ENCODE data around the gene TMEM92. TPM values are rescaled to one million over a fixed set of nuclear protein-coding genes. Genes with fewer than 3 reads are reported as not detected.

Gene TMEM92
- total RNA-seq, 2 experiments from 2014 or later, result not detected

DNA sequence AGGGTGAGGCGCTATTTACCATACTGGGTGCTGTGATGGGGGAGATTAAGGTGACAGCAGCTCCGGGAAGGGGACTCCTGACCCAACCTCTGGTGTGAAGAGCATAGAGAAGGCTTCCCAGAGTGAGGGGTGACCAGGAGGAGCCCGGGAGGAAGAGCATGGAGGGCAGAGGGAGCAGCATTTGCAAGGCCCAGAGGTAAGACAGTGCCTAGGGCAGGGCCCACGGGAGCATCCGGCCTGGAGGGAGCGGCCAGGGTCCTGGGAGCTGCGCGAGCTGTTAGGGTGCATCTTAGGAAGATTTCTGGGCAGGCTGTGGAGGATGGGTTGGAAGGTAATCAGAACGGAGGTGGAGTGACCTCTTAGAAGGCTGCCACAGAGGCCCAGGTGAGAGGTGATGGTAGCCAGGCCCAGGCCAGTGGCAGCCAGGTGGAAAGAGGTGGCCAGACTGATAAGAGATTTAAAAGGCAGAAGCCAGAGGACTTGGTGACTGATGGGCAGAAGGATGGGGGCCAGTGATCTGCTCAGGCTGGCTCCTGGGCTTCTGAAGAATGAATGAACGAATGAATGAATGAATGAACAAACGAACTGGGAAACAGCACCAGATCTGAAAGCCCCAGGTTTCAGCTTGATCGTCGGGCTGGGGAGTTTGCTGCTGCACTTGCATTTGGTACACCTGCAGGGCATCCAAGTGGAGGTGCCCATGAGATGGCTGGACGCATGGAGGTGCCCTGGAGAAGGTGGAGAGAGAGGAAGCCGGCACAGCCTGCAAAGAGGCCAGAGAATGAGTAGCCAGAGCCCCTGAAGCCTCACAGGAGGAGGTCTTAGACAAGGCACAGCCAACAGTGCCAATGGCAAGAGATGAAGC is 13.0 kb upstream of the TMEM92 start:
- Mint-ChIP-seq H3K27me3 (no peaks in the 10 kb centered on the region), H3K4me3 (no peak overlapping the region), H3K9me3 (no peaks in the 10 kb centered on the region), H3K4me1 (ENCODE audit: low read depth) (no peaks in the 10 kb centered on the region), H3K36me3 (ENCODE audit: low read depth) (no peaks in the 10 kb centered on the region), H3K27ac (no peak overlapping the region)
- TF ChIP-seq, protein P1, sequence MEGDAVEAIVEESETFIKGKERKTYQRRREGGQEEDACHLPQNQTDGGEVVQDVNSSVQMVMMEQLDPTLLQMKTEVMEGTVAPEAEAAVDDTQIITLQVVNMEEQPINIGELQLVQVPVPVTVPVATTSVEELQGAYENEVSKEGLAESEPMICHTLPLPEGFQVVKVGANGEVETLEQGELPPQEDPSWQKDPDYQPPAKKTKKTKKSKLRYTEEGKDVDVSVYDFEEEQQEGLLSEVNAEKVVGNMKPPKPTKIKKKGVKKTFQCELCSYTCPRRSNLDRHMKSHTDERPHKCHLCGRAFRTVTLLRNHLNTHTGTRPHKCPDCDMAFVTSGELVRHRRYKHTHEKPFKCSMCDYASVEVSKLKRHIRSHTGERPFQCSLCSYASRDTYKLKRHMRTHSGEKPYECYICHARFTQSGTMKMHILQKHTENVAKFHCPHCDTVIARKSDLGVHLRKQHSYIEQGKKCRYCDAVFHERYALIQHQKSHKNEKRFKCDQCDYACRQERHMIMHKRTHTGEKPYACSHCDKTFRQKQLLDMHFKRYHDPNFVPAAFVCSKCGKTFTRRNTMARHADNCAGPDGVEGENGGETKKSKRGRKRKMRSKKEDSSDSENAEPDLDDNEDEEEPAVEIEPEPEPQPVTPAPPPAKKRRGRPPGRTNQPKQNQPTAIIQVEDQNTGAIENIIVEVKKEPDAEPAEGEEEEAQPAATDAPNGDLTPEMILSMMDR (IDR thresholded peaks at IDR 0.05), result no peak
- ChIA-PET POLR2A (no interaction called here), CTCF (interaction anchor here (1.4 kb wide), 1 partner anchor 29 kb away, joined by 3 read pairs; no protein-coding TSS in a partner anchor)
- intact Hi-C loops (cut with micrococcal nuclease), result no loop called here
- DNase-seq (no peak), ATAC-seq (no peak)

GRCh38 chr17:50262001-50262794 is 12.1 kb upstream of the TMEM92 start:
- Mint-ChIP-seq H3K27me3 (no peaks in the 10 kb centered on the region), H3K4me3 (no peak overlapping the region), H3K27ac (no peak overlapping the region), H3K4me1 (ENCODE audit: low read depth) (no peaks in the 10 kb centered on the region), H3K36me3 (ENCODE audit: low read depth) (no peaks in the 10 kb centered on the region), H3K9me3 (no peaks in the 10 kb centered on the region)
- ChIA-PET POLR2A (interaction anchor here (0.8 kb wide), 1 partner anchor 102 kb away, joined by 3 read pairs; no protein-coding TSS in a partner anchor), CTCF (interaction anchor here (0.6 to 1.4 kb wide), 3 partner anchors 28 to 62 kb away, joined by 3 to 5 read pairs (median 4); no protein-coding TSS in a partner anchor)
- no peak for ATAC-seq
- TF ChIP-seq, protein P1 (IDR thresholded peaks at IDR 0.05), result no peak
- intact Hi-C loops (cut with micrococcal nuclease), result no loop called here
- DNase-seq, result no peak

DNA sequence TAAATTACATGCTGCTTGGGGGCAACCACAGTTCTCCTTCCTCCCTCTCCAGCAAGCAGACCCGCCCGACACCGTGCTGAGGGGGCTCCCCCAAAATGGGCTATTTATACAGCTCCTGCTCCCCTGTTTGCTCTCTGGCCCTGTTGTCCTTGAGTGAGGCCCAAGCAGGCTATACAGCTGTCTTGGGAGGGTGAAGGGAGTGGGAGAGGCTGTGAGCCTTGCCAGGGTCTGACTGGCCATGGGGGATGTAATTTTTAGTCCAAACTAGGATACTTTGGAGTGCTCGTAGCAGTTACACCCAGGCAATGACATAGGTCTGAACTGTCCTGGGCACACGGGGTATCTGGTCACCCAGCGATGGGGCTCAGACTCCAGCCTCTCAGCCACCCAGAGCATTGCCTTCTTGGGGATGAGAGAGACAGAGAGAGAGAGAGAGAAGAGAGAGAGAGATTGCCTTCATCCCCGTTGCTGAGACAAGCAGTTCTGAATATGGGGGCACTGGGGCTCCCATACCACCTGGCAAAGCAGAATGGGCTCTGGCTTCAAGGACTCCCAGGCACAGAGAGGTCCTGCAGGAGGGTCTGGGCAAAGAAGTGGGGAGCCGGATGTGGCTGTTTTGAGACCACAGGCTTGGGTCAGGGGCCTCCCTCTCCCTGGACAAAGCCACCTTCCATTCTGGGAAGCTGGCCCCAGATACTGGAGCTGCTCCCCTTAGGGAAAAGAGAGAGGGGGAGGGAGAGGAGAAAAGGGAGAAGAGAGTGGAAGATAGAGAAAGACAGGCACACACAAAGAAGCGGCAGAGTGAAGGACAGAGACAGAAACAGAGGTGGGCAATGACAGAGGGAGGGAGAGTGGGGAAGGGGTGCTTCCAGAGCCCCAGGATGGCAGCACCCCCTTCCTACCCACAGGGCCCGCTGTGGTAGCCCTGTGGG is 10.7 kb upstream of the TMEM92 start:
- TF ChIP-seq, protein P1 (IDR thresholded peaks at IDR 0.05), result no peak
- H3K36me3 Mint-ChIP-seq (ENCODE audit: low read depth), result no peaks in the 10 kb centered on the region
- no peaks in the 10 kb centered on the region for H3K9me3 Mint-ChIP-seq
- intact Hi-C loops (cut with micrococcal nuclease), result no loop called here
- no peaks in the 10 kb centered on the region for H3K4me1 Mint-ChIP-seq (ENCODE audit: low read depth)
- ATAC-seq (no peak), DNase-seq (no peak)
- no peak overlapping the region for H3K27ac Mint-ChIP-seq
- ChIA-PET POLR2A (no interaction called here), CTCF (interaction anchor here (1.4 kb wide), 1 partner anchor 64 kb away, joined by 5 read pairs; no protein-coding TSS in a partner anchor)
- no peak overlapping the region for H3K4me3 Mint-ChIP-seq
- H3K27me3 Mint-ChIP-seq, result no peaks in the 10 kb centered on the region

DNA sequence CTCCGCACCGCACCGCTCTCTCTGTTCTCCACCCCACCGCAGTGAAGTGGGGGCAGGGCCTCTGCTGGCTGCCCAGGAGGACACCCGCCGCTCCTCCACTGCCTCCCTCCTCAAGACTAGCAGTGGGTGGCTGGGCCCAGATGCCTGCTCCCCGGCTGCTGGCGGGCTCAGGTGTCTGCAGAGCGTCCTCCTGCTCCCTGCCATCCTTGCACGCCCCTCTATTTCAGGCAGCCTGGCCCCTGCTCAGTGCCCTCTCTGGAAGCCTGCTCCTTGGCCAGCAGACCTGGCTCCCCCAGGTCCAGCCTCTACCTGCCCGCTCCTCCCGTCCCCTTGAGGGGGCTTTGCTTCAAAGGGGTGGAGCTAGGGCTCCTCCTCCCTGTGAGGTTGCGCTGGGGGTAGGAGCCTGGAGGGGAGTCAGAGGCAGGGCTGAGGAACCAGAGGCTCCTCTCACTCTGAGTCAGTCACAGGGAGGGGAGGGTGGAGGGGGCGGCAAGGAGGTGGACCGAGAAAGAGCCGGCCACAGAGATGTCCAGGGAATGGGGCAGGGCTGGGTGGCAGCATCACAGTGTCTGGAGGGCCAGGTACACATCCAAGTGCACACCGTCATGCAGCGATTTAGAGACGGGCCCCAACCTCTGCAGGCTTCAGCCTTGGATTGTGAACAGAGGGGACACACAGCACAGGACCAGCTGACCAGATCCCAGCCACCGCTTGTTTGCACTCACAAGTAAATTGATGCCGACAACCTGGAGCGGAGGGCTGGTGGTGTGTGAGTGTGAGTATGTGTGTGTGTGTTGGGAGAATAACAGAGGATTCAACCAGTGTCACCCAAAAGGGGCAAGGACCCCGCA is 9.8 kb upstream of the TMEM92 start:
- POLR2A ChIA-PET, result interaction anchor here (1.5 kb wide), 1 partner anchor 63 kb away, joined by 4 read pairs; the partner anchor contains the start of gene COL1A1
- no peak overlapping the region for H3K4me3 Mint-ChIP-seq
- no peaks in the 10 kb centered on the region for H3K27me3 Mint-ChIP-seq

More for the DNA sequence above, 9.8 kb upstream of the TMEM92 start:
- intact Hi-C loops (cut with micrococcal nuclease), result no loop called here
- TF ChIP-seq, protein P1 (IDR thresholded peaks at IDR 0.05), result no peak
- no peaks in the 10 kb centered on the region for H3K9me3 Mint-ChIP-seq
- no peaks in the 10 kb centered on the region for H3K4me1 Mint-ChIP-seq (ENCODE audit: low read depth)
- CTCF ChIA-PET, result interaction anchor here (1.9 kb wide), 1 partner anchor 64 kb away, joined by 8 read pairs; the partner anchor contains the start of gene COL1A1
- H3K27ac Mint-ChIP-seq, result no peak overlapping the region
- DNase-seq (no peak), ATAC-seq (no peak)
- no peaks in the 10 kb centered on the region for H3K36me3 Mint-ChIP-seq (ENCODE audit: low read depth)

All from activated CD8-positive, alpha-beta T cell treated with anti-CD3 and anti-CD28 coated beads for 36 hours (primary cell).